Neural progenitor cell (in vitro differentiated cells): ENCODE results near the gene SNX10. TPM values are rescaled to one million over a fixed set of nuclear protein-coding genes. Genes with fewer than 3 reads are reported as not detected.
A peak's percentile ranks its signal among the peaks of the same experiment; 100 is the strongest.

Source experiments
- DNase-seq: peaks from one replicate; pipeline ENCODE4 v3.0.0-alpha.2; 2016; ENCODE audit warnings: low spot score
- H2AFZ ChIP-seq: fragments of 200-600 bp; sonication (generic); replicated peaks from 2 replicates; pipeline ENCODE4 v1.6.1; 2016; ENCODE audit warnings: antibody characterized with exemption
- H3F3A ChIP-seq: fragments of 200-600 bp; sonication (generic); 2 replicates; pipeline ENCODE4 v1.6.1; 2016; ENCODE audit warnings: antibody characterized with exemption, low read depth
- H3K27ac ChIP-seq: fragments of 200-600 bp; sonication (generic); 2 replicates; pipeline ENCODE4 v1.5.1; 2016; ENCODE audit warnings: mild to moderate bottlenecking
- H3K27me3 ChIP-seq: fragments of 200-600 bp; sonication (generic); 2 replicates; pipeline ENCODE4 v1.6.1; 2016; ENCODE audit warnings: mild to moderate bottlenecking, moderate library complexity
- H3K36me3 ChIP-seq: fragments of 200-600 bp; sonication (generic); 2 replicates; pipeline ENCODE4 v1.5.1; 2016
- H3K4me1 ChIP-seq: fragments of 200-600 bp; sonication (generic); 2 replicates; pipeline ENCODE4 v1.6.1; 2016; ENCODE audit warnings: mixed run types
- H3K4me2 ChIP-seq: fragments of 200-600 bp; sonication (generic); 2 replicates; pipeline ENCODE4 v1.6.1; 2016
- H3K4me3 ChIP-seq: fragments of 200-600 bp; sonication (generic); 2 replicates; pipeline ENCODE4 v1.5.1; 2016
- H3K79me2 ChIP-seq: fragments of 200-600 bp; sonication (generic); 2 replicates; pipeline ENCODE4 v1.6.1; 2016; ENCODE audit warnings: low read depth
- H3K9ac ChIP-seq: fragments of 200-600 bp; sonication (generic); 2 replicates; pipeline ENCODE4 v1.6.1; 2016
- H3K9me3 ChIP-seq: fragments of 200-600 bp; sonication (generic); 2 replicates; pipeline ENCODE4 v1.5.1; 2016; ENCODE audit warnings: low read depth
- H4K20me1 ChIP-seq: fragments of 200-600 bp; sonication (generic); 2 replicates; pipeline ENCODE4 v1.6.1; 2016; ENCODE audit warnings: low read depth
- H3K27ac Mint-ChIP-seq: 3 replicates; pipeline ENCODE4 v1.8.0; 2021; ENCODE audit warnings: mixed read lengths
- H3K27me3 Mint-ChIP-seq: 2 replicates; pipeline ENCODE4 v1.8.0; 2022; ENCODE audit warnings: low read depth, mild to moderate bottlenecking, inconsistent platforms, moderate library complexity, mixed read lengths; ENCODE audit not compliant: insufficient read depth
- H3K36me3 Mint-ChIP-seq: 3 replicates; pipeline ENCODE4 v1.8.0; 2021; ENCODE audit warnings: mixed read lengths
- H3K4me1 Mint-ChIP-seq: 3 replicates; pipeline ENCODE4 v1.8.0; 2021; ENCODE audit warnings: mixed read lengths
- H3K4me3 Mint-ChIP-seq: 3 replicates; pipeline ENCODE4 v1.8.0; 2021; ENCODE audit warnings: mild to moderate bottlenecking, moderate library complexity, mixed read lengths
- H3K9me3 Mint-ChIP-seq: 3 replicates; pipeline ENCODE4 v1.8.0; 2020; ENCODE audit warnings: mixed read lengths
- CTCF ChIP-seq: fragments of 200-600 bp; sonication (generic); IDR thresholded peaks from 2 replicates; pipeline ENCODE4 v1.5.1; 2017; ENCODE audit warnings: antibody characterized with exemption, mild to moderate bottlenecking
- EZH2 ChIP-seq: fragments of 200-600 bp; sonication (generic); IDR thresholded peaks from 2 replicates; pipeline ENCODE4 v1.6.1; 2017; ENCODE audit warnings: antibody characterized with exemption, mild to moderate bottlenecking, moderate library complexity
- EZH2phosphoT487 ChIP-seq: fragments of 200-600 bp; sonication (generic); IDR thresholded peaks from 2 replicates; pipeline ENCODE4 v1.6.1; 2017; ENCODE audit warnings: antibody characterized with exemption
- total RNA-seq: library from RNA; depleted of rRNA; stranded (reverse); fragments of >200 nt; gene quantifications from 2 replicates; pipeline ENCODE4 v1.2.3, GENCODE V29; 2015; ENCODE audit warnings: low replicate concordance

The SNX10 gene
- total RNA-seq, 1 donor from 2014 or later: 29.6 TPM

GRCh38 chr7:26292768-26293560 lies 1.3 kb downstream of the SNX10 start:
- H3K9me3 ChIP-seq: no peaks in the 10 kb centered on the region
- Mint-ChIP-seq H3K4me1 (peaks cover 7% of the 10 kb centered on the region), H3K36me3 (no peaks in the 10 kb centered on the region), H3K27ac (no peak overlapping the region), H3K9me3 (no peaks in the 10 kb centered on the region), H3K4me3 (peak overlapping the region; percentile 88), H3K27me3 (peaks cover 4% of the 10 kb centered on the region)
- peak; percentile 30 for DNase-seq
- H3K4me2 ChIP-seq: peak overlapping the region; percentile 83
- H3K36me3 ChIP-seq: no peaks in the 10 kb centered on the region
- peaks cover 5% of the 10 kb centered on the region for H3F3A ChIP-seq
- H3K27ac ChIP-seq: no peak overlapping the region
- no peaks in the 10 kb centered on the region for H3K79me2 ChIP-seq
- H3K27me3 ChIP-seq: no peaks in the 10 kb centered on the region
- TF ChIP-seq CTCF: no peak
- no peak for TF ChIP-seq EZH2
- TF ChIP-seq EZH2phosphoT487: no peak
- H3K4me3 ChIP-seq: peak overlapping the region; percentile 81
- H3K9ac ChIP-seq: no peak overlapping the region
- peaks cover 5% of the 10 kb centered on the region for H3K4me1 ChIP-seq
- no peaks in the 10 kb centered on the region for H4K20me1 ChIP-seq
- no peak overlapping the region for H2AFZ ChIP-seq

GRCh38 chr7:26293569-26294308 lies 2.1 kb downstream of the SNX10 start:
- Histone ChIP-seq H3K27me3 (no peaks in the 10 kb centered on the region), H3K4me3 (no peak overlapping the region)

GRCh38 chr7:26295015-26295414 lies 3.4 kb downstream of the SNX10 start:
- Histone ChIP-seq H3K27ac (no peak overlapping the region), H3K4me2 (no peak overlapping the region), H3K79me2 (no peaks in the 10 kb centered on the region), H3K9me3 (no peaks in the 10 kb centered on the region), H2AFZ (no peak overlapping the region), H3K36me3 (no peaks in the 10 kb centered on the region), H4K20me1 (no peaks in the 10 kb centered on the region), H3F3A (peaks cover 5% of the 10 kb centered on the region), H3K4me1 (peaks cover 5% of the 10 kb centered on the region), H3K27me3 (no peaks in the 10 kb centered on the region), H3K9ac (no peak overlapping the region), H3K4me3 (no peak overlapping the region)
- TF ChIP-seq EZH2 (no peak), CTCF (no peak), EZH2phosphoT487 (no peak)
- Mint-ChIP-seq H3K4me3 (no peak overlapping the region), H3K27me3 (peaks cover 7% of the 10 kb centered on the region), H3K4me1 (peaks cover 7% of the 10 kb centered on the region), H3K36me3 (no peaks in the 10 kb centered on the region), H3K9me3 (no peaks in the 10 kb centered on the region), H3K27ac (no peak overlapping the region)
- no peak for DNase-seq

More at GRCh38 chr7:26293569-26294308, 2.1 kb downstream of the SNX10 start:
- Mint-ChIP-seq H3K27me3 (peaks cover 7% of the 10 kb centered on the region), H3K27ac (no peak overlapping the region), H3K9me3 (no peaks in the 10 kb centered on the region), H3K36me3 (no peaks in the 10 kb centered on the region), H3K4me3 (no peak overlapping the region), H3K4me1 (peaks cover 7% of the 10 kb centered on the region)
- Histone ChIP-seq H3K36me3 (no peaks in the 10 kb centered on the region), H3K27ac (no peak overlapping the region), H3K4me1 (peaks cover 5% of the 10 kb centered on the region), H3F3A (peaks cover 5% of the 10 kb centered on the region), H3K9ac (no peak overlapping the region), H3K4me2 (no peak overlapping the region), H2AFZ (no peak overlapping the region), H3K9me3 (no peaks in the 10 kb centered on the region), H3K79me2 (no peaks in the 10 kb centered on the region), H4K20me1 (no peaks in the 10 kb centered on the region)
- DNase-seq: no peak
- TF ChIP-seq EZH2phosphoT487: no peak
- no peak for TF ChIP-seq CTCF
- no peak for TF ChIP-seq EZH2
